Measurements from ENCODE around the gene PHOSPHO2.

PHOSPHO2 gene

GRCh38 chr2:169676850-169677249 lies 17.4 kb upstream of the PHOSPHO2 start:
- TF ChIP-seq ZFP30 (CRISPR knock-in tag; IDR thresholded peaks at IDR 0.05) (no peak), GLIS3 (CRISPR knock-in tag; IDR thresholded peaks at IDR 0.05) (no peak), ZNF70 (CRISPR knock-in tag; IDR thresholded peaks at IDR 0.05) (no peak), TSHZ2 (CRISPR knock-in tag; IDR thresholded peaks at IDR 0.05) (no peak), RARB (CRISPR knock-in tag; IDR thresholded peaks at IDR 0.05) (no peak), PPARA (CRISPR knock-in tag; IDR thresholded peaks at IDR 0.05; ENCODE audit: borderline replicate concordance) (no peak), ZC3H10 (CRISPR knock-in tag; IDR thresholded peaks at IDR 0.05) (no peak), ZNF565 (CRISPR knock-in tag; conservative IDR thresholded peaks at IDR 0.05; ENCODE audit: low read depth) (no peak), OSR1 (CRISPR knock-in tag; IDR thresholded peaks at IDR 0.05) (no peak), POU6F1 (CRISPR knock-in tag; IDR thresholded peaks at IDR 0.05; ENCODE audit: borderline replicate concordance, low read depth) (no peak), ISL1 (CRISPR knock-in tag; IDR thresholded peaks at IDR 0.05) (no peak), CSRNP3 (CRISPR knock-in tag; IDR thresholded peaks at IDR 0.05) (no peak), ESRRG (CRISPR knock-in tag; IDR thresholded peaks at IDR 0.05) (no peak), ARNTL (CRISPR knock-in tag; IDR thresholded peaks at IDR 0.05; ENCODE audit: borderline replicate concordance, low read depth) (no peak), BACH2 (CRISPR knock-in tag; IDR thresholded peaks at IDR 0.05; ENCODE audit: borderline replicate concordance) (no peak), ZFP3 (CRISPR knock-in tag; IDR thresholded peaks at IDR 0.05) (no peak), ZNF8 (CRISPR knock-in tag; IDR thresholded peaks at IDR 0.05) (no peak), TOX (CRISPR knock-in tag; IDR thresholded peaks at IDR 0.05; ENCODE audit: borderline replicate concordance) (no peak), PATZ1 (CRISPR knock-in tag; IDR thresholded peaks at IDR 0.05; ENCODE audit: borderline replicate concordance) (no peak)
- no peak for ATAC-seq

GRCh38 chr2:169683054-169683424 lies 11.2 kb upstream of the PHOSPHO2 start:
- ATAC-seq = no peak
- TF ChIP-seq OSR1 (CRISPR knock-in tag; IDR thresholded peaks at IDR 0.05) = no peak
- no peak for TF ChIP-seq GLIS3 (CRISPR knock-in tag; IDR thresholded peaks at IDR 0.05)
- TF ChIP-seq CREB5 (CRISPR knock-in tag; IDR thresholded peaks at IDR 0.05; ENCODE audit: low read depth) = no peak
- TF ChIP-seq TOX (CRISPR knock-in tag; IDR thresholded peaks at IDR 0.05; ENCODE audit: borderline replicate concordance) = no peak
- no peak for TF ChIP-seq PPARA (CRISPR knock-in tag; IDR thresholded peaks at IDR 0.05; ENCODE audit: borderline replicate concordance)

- ATAC-seq = no peak
- TF ChIP-seq ESRRG (CRISPR knock-in tag; IDR thresholded peaks at IDR 0.05) = no peak
- no peak for TF ChIP-seq TOX (CRISPR knock-in tag; IDR thresholded peaks at IDR 0.05; ENCODE audit: borderline replicate concordance)
- TF ChIP-seq CREB5 (CRISPR knock-in tag; IDR thresholded peaks at IDR 0.05; ENCODE audit: low read depth) = no peak
- TF ChIP-seq ZC3H10 (CRISPR knock-in tag; IDR thresholded peaks at IDR 0.05) = no peak
- no peak for TF ChIP-seq TSHZ2 (CRISPR knock-in tag; IDR thresholded peaks at IDR 0.05)
- TF ChIP-seq ZFP3 (CRISPR knock-in tag; IDR thresholded peaks at IDR 0.05) = no peak
- no peak for TF ChIP-seq ZNF8 (CRISPR knock-in tag; IDR thresholded peaks at IDR 0.05)
- TF ChIP-seq CSRNP3 (CRISPR knock-in tag; IDR thresholded peaks at IDR 0.05) = no peak
Measured at GRCh38 chr2:169683425-169684134, 10.7 kb upstream of the PHOSPHO2 start.

Data from SK-N-SH treated with all-trans-retinoic acid at 6 μM for 48 hours (cell line).